Activated effector memory CD4-positive, alpha-beta T cell treated with anti-CD3 and anti-CD28 coated beads, Interleukin-2, amount 50 U/mL, for 16 hours (primary cell): ENCODE data around the gene SNAP47.

Experiments
- DNase-seq: peaks from one replicate; pipeline ENCODE4 v3.0.0-alpha.2; 2020

SNAP47 gene

GRCh38 chr1:227769936-227770494, 34.8 kb downstream of the SNAP47 start:
- no peak for DNase-seq

GRCh38 chr1:227770812-227771211, 35.6 kb downstream of the SNAP47 start:
- DNase-seq: no peak

- no peak for DNase-seq
Observed at GRCh38 chr1:227771326-227771725, 36.1 kb downstream of the SNAP47 start.

GRCh38 chr1:227771771-227772170, 36.5 kb downstream of the SNAP47 start:
- DNase-seq: no peak

GRCh38 chr1:227773558-227773957, 38.3 kb downstream of the SNAP47 start:
- no peak for DNase-seq

GRCh38 chr1:227774051-227774731, 39.0 kb downstream of the SNAP47 start:
- DNase-seq: no peak

- DNase-seq: no peak
Observed at GRCh38 chr1:227774821-227775661, 39.8 kb downstream of the SNAP47 start.

- no peak for DNase-seq
Observed at GRCh38 chr1:227775841-227776240, 40.6 kb downstream of the SNAP47 start.

- DNase-seq: no peak
Observed at GRCh38 chr1:227776331-227776771, 41.1 kb downstream of the SNAP47 start.

GRCh38 chr1:227777156-227777555, 41.9 kb downstream of the SNAP47 start:
- peak; percentile 54 for DNase-seq

GRCh38 chr1:227777646-227778045, 42.4 kb downstream of the SNAP47 start:
- DNase-seq: peak; percentile 52

GRCh38 chr1:227778401-227778947, 43.2 kb downstream of the SNAP47 start:
- DNase-seq: peak; percentile 46

- peak; percentile 58 for DNase-seq
Observed at GRCh38 chr1:227779021-227779441, 43.8 kb downstream of the SNAP47 start.

- peak; percentile 46 for DNase-seq
Observed at GRCh38 chr1:227779685-227780084, 44.5 kb downstream of the SNAP47 start.

GRCh38 chr1:227780101-227781044, 45.1 kb downstream of the SNAP47 start:
- peak; percentile 55 for DNase-seq

GRCh38 chr1:227781314-227781930, 46.2 kb downstream of the SNAP47 start:
- peak; percentile 62 for DNase-seq

GRCh38 chr1:227782226-227782625, 47.0 kb downstream of the SNAP47 start:
- peak; percentile 52 for DNase-seq

GRCh38 chr1:227785094-227785804, 50.0 kb downstream of the SNAP47 start:
- no peak for DNase-seq

- DNase-seq: no peak
Observed at GRCh38 chr1:227785805-227786671, 50.8 kb downstream of the SNAP47 start.
